ENCODE measurements around the gene JAG2.

JAG2 gene

GRCh38 chr14:105126981-105127329 is 41.6 kb downstream of the JAG2 start:
- no peak overlapping the region for H3K4me3 ChIP-seq (ENCODE audit: low read depth, low read length)
- TF ChIP-seq CTCF (IDR thresholded peaks at IDR 0.05; ENCODE audit: low read depth, low read length, missing control alignments) = no peak
- in situ Hi-C loops (cut with HindIII; ENCODE audit: low sequenced_read_pairs) = no loop called here
- DNase-seq (ENCODE audit: low read depth) = no peak

- no peak for DNase-seq (ENCODE audit: low read depth)
- no peak overlapping the region for H3K4me3 ChIP-seq (ENCODE audit: low read depth, low read length)
- TF ChIP-seq CTCF (IDR thresholded peaks at IDR 0.05; ENCODE audit: low read depth, low read length, missing control alignments) = no peak
- in situ Hi-C loops (cut with HindIII; ENCODE audit: low sequenced_read_pairs) = no loop called here
Measured at GRCh38 chr14:105126126-105126980, 42.2 kb downstream of the JAG2 start.

GRCh38 chr14:105124823-105125222 is 43.8 kb downstream of the JAG2 start:
- no peak overlapping the region for H3K4me3 ChIP-seq (ENCODE audit: low read depth, low read length)
- TF ChIP-seq CTCF (IDR thresholded peaks at IDR 0.05; ENCODE audit: low read depth, low read length, missing control alignments) = no peak
- in situ Hi-C loops (cut with HindIII; ENCODE audit: low sequenced_read_pairs) = no loop called here
- DNase-seq (ENCODE audit: low read depth) = no peak

- no peak for TF ChIP-seq CTCF (IDR thresholded peaks at IDR 0.05; ENCODE audit: low read depth, low read length, missing control alignments)
- in situ Hi-C loops (cut with HindIII; ENCODE audit: low sequenced_read_pairs) = no loop called here
- no peak overlapping the region for H3K4me3 ChIP-seq (ENCODE audit: low read depth, low read length)
- DNase-seq (ENCODE audit: low read depth) = no peak
Measured at GRCh38 chr14:105123981-105124765, 44.4 kb downstream of the JAG2 start.

- no peak overlapping the region for H3K4me3 ChIP-seq (ENCODE audit: low read depth, low read length)
- in situ Hi-C loops (cut with HindIII; ENCODE audit: low sequenced_read_pairs) = no loop called here
- TF ChIP-seq CTCF (IDR thresholded peaks at IDR 0.05; ENCODE audit: low read depth, low read length, missing control alignments) = no peak
- no peak for DNase-seq (ENCODE audit: low read depth)
Measured at GRCh38 chr14:105123064-105123665, 45.4 kb downstream of the JAG2 start.

- no peak for DNase-seq (ENCODE audit: low read depth)
- TF ChIP-seq CTCF (IDR thresholded peaks at IDR 0.05; ENCODE audit: low read depth, low read length, missing control alignments) = no peak
- in situ Hi-C loops (cut with HindIII; ENCODE audit: low sequenced_read_pairs) = no loop called here
- no peak overlapping the region for H3K4me3 ChIP-seq (ENCODE audit: low read depth, low read length)
Measured at GRCh38 chr14:105120056-105120455, 48.5 kb downstream of the JAG2 start.

Measured in astrocyte of the cerebellum (primary cell).